GM18511 (cell line): ENCODE data around the gene C6orf132.
"Not testable (repeated sequence)": the region's sequence is repeated elsewhere in the genome, so short reads cannot be mapped to it uniquely, and the experiment has no call there.

Experiments
- ATAC-seq: cut with Tn5 transposase; IDR thresholded peaks from one replicate; pipeline ENCODE4 v1.9.1; 2021; ENCODE audit warnings: mild to moderate bottlenecking, moderate library complexity; ENCODE audit not compliant: unreplicated experiment

Gene C6orf132

DNA sequence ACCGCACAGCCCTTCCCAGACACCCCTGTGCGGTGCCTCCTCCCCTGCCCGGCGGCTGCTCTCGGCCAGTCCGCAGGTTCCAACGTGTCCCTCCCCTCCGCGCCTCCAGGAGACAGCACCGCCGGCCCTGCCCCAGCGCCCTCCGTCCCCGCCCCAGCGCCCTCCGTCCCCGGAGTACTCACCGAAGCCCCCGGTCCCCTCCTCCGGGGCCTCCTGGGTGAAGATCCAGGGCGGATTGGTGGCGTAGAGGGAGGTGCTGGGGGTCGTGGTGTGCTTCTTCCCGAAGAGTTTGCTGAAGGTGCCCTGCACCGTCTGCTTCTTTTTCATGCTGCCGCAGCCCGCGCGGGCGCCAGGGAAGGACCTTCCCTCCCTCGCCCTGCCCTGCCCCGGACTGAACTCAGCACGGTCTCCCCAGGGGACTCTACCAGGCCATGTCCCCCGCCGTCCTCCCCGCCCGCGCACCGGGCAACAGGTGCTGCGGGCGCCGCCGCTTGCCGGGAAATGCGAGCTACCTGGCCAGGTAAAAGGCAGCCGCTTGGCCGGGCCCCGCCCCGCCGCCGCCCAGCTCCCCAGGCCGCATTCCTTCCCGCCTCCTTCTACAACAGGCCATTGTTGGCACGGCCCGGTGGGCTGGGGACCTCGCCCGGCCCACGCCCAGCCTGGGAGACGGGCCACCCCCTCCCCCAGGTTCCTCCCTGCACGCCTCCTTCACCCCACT, at the start of gene C6orf132:
Gene C6orf132, minus strand, starts transcription at position 503 of the 718 bp plus-strand sequence. Its CDS starts 176 bp downstream, at position 327.
- no peak for ATAC-seq

GRCh38 chr6:42190554-42191183, 48.2 kb upstream of the C6orf132 start:
- no peak for ATAC-seq

DNA sequence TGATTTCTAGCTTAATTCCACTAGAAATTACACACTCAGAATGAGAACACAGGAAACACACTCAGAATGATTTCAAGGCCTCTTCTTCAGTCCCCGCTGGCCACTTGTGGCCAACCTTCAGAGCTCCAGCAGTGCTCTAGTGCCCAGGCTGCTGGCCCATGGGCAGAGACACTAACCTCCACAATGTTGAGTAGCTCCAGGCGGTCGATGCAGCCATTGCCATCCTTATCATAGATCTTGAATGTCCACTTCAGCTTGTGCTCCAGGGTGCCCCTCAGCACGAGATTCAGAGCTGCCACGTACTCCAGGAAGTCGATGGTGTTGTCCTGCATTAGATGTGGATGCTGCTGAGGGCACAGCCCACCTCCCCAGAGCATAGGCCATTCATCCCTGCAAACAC, 46.0 kb upstream of the C6orf132 start:
- ATAC-seq = no peak

DNA sequence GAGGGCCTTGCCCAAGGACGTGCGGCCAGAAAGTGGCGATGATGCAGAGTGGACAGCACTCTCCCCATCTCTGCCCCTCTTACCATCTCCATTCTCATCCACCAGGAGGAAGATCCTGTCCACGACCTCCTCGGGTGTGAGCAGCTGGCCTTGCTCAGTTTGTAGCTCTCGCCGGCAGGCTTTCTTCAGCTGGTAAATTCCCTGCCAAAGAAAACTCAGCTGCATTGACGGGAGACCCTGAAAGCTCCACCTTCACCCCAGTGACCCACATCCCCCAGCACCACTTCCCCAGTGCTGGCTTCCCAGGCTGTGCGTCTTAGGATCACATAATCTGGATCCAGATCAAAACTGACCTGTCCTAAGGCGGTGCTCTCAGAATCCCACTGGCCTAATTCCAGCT, 43.2 kb upstream of the C6orf132 start:
- ATAC-seq = no peak

GRCh38 chr6:42184475-42184874, 42.1 kb upstream of the C6orf132 start:
- no peak for ATAC-seq

- no peak for ATAC-seq
These were observed 39.7 kb upstream of the C6orf132 start for GRCh38 chr6:42182101-42182500.

DNA sequence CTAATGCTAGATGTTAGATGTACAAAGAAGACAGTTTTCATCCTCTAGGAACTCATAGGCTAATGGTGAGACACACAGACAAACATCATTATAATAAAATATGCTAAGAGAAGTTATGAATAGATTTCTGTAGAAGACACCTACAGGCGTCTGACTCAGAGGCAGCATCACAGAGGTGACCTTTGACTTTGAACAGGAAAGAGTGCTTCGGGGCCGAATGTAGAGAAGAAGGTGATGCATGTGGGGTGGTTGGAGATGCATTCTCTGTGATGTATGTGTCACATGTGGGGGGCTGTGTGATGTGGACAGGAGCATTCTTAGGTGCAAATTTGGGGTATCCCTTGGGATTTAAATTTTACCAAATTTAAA, 37.5 kb upstream of the C6orf132 start:
- no peak for ATAC-seq

DNA sequence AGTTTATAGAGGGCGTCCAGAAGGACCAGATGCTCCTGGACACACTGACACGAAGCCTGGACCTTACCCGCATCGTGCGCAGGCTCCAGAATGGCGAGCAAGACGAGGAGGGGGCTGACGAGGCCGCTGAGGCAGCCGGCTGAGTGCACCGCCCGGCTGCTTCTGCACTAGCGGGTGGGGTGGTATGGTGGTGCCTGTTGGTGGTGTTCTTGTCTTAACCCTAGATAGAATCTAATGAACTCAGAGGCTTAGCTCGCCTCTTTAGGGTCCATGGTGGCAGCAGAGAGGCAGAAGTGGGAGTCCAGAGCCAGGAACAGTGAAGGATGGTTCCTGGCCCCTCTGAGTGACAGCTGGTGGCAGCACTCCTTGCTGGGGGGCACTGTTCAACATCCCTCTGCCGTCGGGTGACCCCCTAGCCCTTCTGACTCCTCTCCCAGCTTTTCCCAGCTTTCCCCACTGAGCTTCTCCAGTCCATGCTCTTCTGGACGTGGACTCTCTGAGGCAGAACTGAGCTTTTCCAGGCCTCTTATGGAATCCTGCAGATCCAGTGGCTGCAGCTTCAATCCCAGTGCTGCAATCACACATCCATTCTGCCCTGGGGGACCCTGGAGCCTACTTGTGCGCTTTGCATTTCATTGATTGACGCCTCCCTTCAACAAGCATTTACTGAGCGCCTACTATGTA, 37.0 kb upstream of the C6orf132 start:
- ATAC-seq = no peak

DNA sequence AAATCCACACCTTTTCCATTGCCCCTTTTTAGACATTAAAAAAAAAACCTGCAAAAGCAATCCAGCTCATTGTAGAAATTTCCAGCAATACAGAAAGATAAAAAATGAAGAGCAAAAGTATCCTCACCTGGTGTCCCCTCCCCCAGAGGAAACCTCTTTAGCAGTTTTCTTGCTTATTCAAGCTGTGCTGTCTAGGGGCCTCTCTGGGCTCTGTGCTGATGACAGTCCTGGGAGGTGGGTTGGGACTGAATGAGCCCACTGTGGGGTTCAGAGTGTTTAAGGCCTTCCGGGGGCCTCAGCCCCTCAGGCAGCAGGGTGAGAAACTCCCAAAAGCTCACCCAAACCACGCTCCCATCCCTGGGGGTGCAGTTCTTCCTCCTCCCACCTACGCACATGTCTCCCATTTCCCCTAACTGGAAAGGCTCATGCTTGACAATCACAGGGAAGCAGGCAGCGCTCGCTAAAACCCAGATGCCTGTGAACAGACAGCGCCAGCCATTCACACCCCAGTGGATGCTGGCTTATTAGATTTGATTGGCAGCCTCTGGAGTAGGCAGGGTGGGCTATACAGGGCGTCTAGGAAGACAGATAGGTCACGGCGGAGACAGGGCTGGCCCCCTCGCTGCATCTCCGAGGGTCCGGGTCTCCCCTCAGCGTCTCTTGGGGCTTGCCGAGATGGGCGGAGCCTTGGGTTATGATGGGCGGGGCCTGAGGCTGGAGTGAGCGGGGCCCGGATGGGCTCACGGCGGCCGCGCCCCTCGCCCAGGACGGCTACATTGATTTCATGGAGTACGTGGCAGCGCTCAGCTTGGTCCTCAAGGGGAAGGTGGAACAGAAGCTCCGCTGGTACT, 35.3 kb upstream of the C6orf132 start:
- no peak for ATAC-seq

- no peak for ATAC-seq
These were observed 34.6 kb upstream of the C6orf132 start for GRCh38 chr6:42176981-42177380.

DNA sequence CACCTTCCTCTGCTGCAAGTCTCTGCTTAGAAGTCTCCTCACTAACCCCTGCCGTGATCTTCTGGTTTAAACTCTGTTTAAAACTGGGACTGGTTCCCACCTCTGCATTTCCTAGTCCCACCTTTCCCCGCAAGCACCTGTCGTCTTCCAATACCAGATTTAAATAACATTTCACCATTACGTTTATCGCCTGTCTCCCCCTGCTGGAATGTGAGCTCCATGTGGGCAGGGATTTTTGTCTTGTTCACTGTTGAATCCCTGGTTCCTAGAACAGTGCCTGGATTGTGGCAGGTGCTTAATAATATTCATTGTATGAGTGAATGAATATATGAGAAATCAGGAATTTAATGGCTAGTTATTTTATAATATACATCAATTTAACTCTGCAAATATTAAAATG, 33.4 kb upstream of the C6orf132 start:
- ATAC-seq = no peak

GRCh38 chr6:42173101-42173500, 30.7 kb upstream of the C6orf132 start, which contains the start of gene GUCA1A:
GUCA1A (plus strand) TSS chr6:42173364; CDS start chr6:42173614, 250 bp downstream.
- no peak for ATAC-seq

DNA sequence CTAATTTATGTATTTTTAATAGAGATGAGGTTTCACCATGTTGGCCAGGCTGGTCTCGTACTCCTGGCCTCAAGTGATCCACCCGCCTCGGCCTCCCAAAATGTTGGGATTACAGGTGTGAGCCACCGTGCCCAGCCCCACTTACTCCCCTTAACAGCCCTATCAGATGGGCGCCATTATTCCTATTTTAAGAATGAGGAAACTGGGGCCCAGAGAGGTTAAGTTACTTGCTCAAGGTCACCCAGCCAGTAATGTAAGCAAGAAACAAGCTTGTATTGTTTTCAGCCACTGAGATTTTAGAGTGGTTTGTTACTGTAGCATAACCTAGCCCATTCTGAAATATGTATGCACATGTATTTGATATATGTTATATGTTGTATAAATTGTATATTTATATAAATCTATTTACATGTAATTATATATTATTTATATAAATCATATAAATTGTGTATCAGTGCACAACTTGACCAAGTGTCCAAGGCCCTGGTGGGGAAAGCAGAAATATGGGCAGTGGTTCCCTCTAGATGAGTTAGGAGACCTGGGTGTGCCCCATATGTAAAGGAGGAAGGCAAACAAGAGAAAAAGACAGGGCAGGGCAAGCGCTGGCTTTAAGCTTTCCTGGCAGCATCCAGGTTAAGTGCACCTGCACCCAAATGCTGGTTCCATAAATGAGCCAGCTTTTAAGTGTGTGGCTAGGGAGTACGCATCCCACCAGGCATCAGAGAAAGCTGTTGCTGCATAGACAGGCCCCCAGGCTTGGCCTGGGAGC, 29.6 kb upstream of the C6orf132 start:
- no peak for ATAC-seq

GRCh38 chr6:42169780-42170179, 27.4 kb upstream of the C6orf132 start:
- not testable (repeated sequence) for ATAC-seq

GRCh38 chr6:42168650-42169049, 26.2 kb upstream of the C6orf132 start:
- no peak for ATAC-seq

GRCh38 chr6:42166444-42167141, 24.2 kb upstream of the C6orf132 start:
- no peak for ATAC-seq

GRCh38 chr6:42165016-42165415, 22.6 kb upstream of the C6orf132 start:
- no peak for ATAC-seq

GRCh38 chr6:42163981-42164380, 21.6 kb upstream of the C6orf132 start:
- no peak for ATAC-seq

DNA sequence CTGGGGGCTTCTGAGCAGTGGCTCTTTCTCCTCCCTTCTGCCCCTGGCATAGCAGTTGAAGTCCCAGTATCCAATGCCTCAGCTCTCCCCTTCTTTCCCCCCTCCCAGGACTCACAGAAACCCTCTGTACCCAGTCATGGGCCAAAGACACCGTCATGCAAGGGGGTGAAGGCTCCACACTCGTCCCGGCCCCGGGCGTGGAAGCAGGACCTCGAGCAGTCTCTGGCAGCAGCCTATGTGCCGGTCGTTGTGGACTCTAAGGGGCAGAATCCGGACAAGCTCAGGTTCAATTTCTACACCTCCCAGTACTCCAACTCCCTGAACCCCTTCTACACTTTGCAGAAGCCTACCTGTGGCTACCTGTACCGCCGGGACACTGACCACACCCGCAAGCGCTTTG, 20.4 kb upstream of the C6orf132 start:
- no peak for ATAC-seq

DNA sequence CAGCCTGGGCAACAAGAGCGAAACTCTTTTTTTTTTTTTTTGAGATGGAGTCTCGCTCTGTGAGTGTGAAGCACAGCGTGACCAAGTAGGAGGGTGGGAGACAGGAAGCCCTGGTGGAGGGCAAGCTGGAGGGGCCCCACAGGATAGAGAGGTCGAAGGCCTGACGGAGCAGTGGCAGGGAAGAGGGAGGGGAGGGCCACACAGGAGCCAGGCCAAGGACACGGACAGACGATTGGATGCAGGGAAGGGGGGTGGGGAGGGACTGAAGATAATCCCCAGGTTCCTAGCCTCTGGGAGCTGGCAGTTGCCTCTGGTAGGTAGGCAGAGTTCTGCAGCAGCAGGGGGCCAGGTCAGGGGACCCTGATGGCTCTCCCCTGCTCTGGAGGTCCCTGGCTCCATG, 20.0 kb upstream of the C6orf132 start:
- ATAC-seq = no peak
